ENCODE results near the gene ADRA2A. TPM values are rescaled to one million over a fixed set of nuclear protein-coding genes. Genes with fewer than 3 reads are reported as not detected.

The ADRA2A gene
- total and polyA plus RNA-seq, 10 of the 15 experiments (the other 5 are each of a cell fraction or from before 2014, with no cell fraction given) = 0.08 TPM; not detected in 9

DNA sequence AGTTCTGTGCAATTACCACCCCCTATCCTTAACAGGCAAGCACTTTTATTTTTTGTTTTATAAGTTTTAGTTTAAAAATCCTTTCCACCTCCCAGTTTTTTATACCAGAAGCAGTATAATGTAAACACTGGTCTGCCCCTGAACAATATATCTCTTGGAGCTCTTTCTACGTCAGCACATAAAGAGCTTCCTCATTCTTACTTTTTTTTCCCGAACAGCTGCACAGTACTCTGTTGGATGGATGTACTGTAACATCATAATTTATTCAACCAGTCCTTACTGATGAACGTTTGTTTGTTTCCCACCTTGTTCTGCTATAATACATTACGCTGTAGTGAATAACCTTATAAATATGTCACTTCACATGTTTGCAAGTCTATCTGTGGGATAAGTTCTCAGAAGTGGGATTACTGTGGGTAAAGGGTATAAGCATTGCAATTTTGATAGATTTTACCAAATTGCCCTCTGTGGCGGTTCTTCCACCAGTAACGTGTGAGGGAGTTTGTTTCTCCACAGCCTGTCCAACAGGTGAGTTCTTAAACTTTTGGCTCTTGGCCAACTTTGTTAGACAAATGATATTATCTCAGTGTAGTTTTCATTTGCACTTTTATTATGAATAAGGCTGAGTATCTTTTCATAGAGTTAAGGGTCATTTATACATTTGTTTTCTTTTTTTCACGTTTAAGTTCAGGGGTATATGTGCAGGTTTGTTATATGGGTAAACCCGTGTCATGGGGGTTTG is 32.8 kb downstream of the ADRA2A start (continued):
- TF ChIP-seq RAD51 (IDR thresholded peaks at IDR 0.05) = no peak

DNA sequence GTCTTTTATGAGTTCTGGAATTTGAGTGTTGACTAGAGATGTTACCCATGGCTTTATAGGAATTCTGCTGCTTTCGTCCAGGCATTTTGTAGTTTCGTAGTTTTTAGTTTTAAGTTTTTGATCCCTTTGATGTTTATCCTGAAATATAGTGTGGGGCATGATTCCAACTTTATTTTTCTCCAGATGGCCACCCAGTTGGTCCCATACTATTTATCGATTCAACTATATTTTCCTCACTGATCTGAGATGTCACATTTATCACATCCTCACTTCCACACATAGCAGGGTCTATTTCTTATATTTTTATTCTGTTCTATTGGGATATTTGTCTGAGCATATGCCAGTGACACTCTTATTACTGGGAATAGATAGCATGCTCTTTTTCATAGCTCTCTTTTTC is 33.9 kb downstream of the ADRA2A start:
- H2AFZ ChIP-seq (ENCODE audit: control insufficient read depth, low read depth, low read length) = no peak overlapping the region
- no peak for ATAC-seq
- H3K4me1 ChIP-seq (ENCODE audit: control insufficient read depth, insufficient read depth, low read length) = no peaks in the 10 kb centered on the region
- BruUV-seq (replicated peaks) = no TSS peak
- TF ChIP-seq CEBPZ (IDR thresholded peaks at IDR 0.05; ENCODE audit: low read depth, low read length) (no peak), IRF3 (IDR thresholded peaks at IDR 0.05) (no peak), YY1 (IDR thresholded peaks at IDR 0.05; ENCODE audit: low read depth, low read length) (no peak), SUPT20H (IDR thresholded peaks at IDR 0.05; ENCODE audit: borderline replicate concordance, control insufficient read depth, low read depth, low read length) (no peak), ZZZ3 (IDR thresholded peaks at IDR 0.05; ENCODE audit: control insufficient read depth, insufficient read length, low read depth) (no peak), PKNOX1 (IDR thresholded peaks at IDR 0.05) (no peak), NFXL1 (IDR thresholded peaks at IDR 0.05; ENCODE audit: borderline replicate concordance) (no peak), BACH1 (IDR thresholded peaks at IDR 0.05; ENCODE audit: borderline replicate concordance) (no peak)
- no peak for DNase-seq (ENCODE audit: low read depth, low spot score)
- intact Hi-C loops (cut with micrococcal nuclease; ENCODE audit: unreplicated experiment) (no loop called here), in situ Hi-C loops (cut with MboI) (no loop called here)
- ChIA-PET POLR2A (no interaction called here), SMC1A (ENCODE audit: uncharacterized antibody, unreplicated experiment) (no interaction called here), RAD21 (ENCODE audit: unreplicated experiment) (no interaction called here), CTCF (interaction anchor here (0.8 kb wide), 1 partner anchor 24 kb away, joined by 3 read pairs; no protein-coding TSS in a partner anchor)
- no peak overlapping the region for H3K27ac ChIP-seq (ENCODE audit: control insufficient read depth, insufficient read depth)
- H4K20me1 ChIP-seq (ENCODE audit: control insufficient read depth, insufficient read depth) = no peaks in the 10 kb centered on the region
- no peak overlapping the region for H3K9ac ChIP-seq (ENCODE audit: control insufficient read depth, insufficient read depth, low read length)
- no peaks in the 10 kb centered on the region for H3K79me2 ChIP-seq (ENCODE audit: control insufficient read depth, insufficient read depth, low read length)
- no peak for FAIRE-seq
- 1% methylated on average over 3 of the region's 3 CpGs for WGBS (ENCODE audit: insufficient coverage, insufficient replicate concordance, low lambda C conversion rate, missing lambda C conversion rate)
- no peaks in the 10 kb centered on the region for H3K36me3 ChIP-seq (ENCODE audit: control insufficient read depth in 2 of 2, insufficient read depth in 2 of 2, low read length in 1 of 2)
- H3K27me3 ChIP-seq (replicated peaks in 1 of 2; ENCODE audit: control insufficient read depth in 2 of 2, insufficient read depth in 2 of 2, low read length in 1 of 2) = no peaks in the 10 kb centered on the region
- no peaks in the 10 kb centered on the region for H3K9me3 ChIP-seq (replicated peaks; ENCODE audit: control insufficient read depth, insufficient read depth, low read length)
- H3K4me2 ChIP-seq (ENCODE audit: control insufficient read depth, insufficient read depth) = no peak overlapping the region
- no peak overlapping the region for H3K4me3 ChIP-seq

Measured in GM12878 (cell line).